Suppressor macrophage treated with lipopolysaccharide for 4 hours (primary cell): ENCODE results near the gene AMOTL1.

Experiments used
- DNase-seq: peaks from one replicate; pipeline ENCODE4 v3.0.0-alpha.2; 2020

The AMOTL1 gene

GRCh38 chr11:94861306-94861845, 93.2 kb downstream of the AMOTL1 start:
- DNase-seq, result no peak

GRCh38 chr11:94862926-94863880, 95.0 kb downstream of the AMOTL1 start:
- no peak for DNase-seq

GRCh38 chr11:94864506-94865045, 96.4 kb downstream of the AMOTL1 start:
- DNase-seq, result no peak

- no peak for DNase-seq
These were observed 98.2 kb downstream of the AMOTL1 start for GRCh38 chr11:94866231-94866822.

GRCh38 chr11:94866936-94867795, 99.0 kb downstream of the AMOTL1 start:
- no peak for DNase-seq

- DNase-seq, result no peak
These were observed 100.3 kb downstream of the AMOTL1 start for GRCh38 chr11:94868468-94868867.

- no peak for DNase-seq
These were observed 101.0 kb downstream of the AMOTL1 start for GRCh38 chr11:94869186-94869585.

- DNase-seq, result no peak
These were observed 102.3 kb downstream of the AMOTL1 start for GRCh38 chr11:94870422-94870821.

- DNase-seq, result no peak
These were observed 103.5 kb downstream of the AMOTL1 start for GRCh38 chr11:94871491-94872185.

- no peak for DNase-seq
These were observed 105.9 kb downstream of the AMOTL1 start for GRCh38 chr11:94873916-94874540.

GRCh38 chr11:94876222-94876621, 108.1 kb downstream of the AMOTL1 start:
- no peak for DNase-seq

GRCh38 chr11:94876645-94877442, 108.7 kb downstream of the AMOTL1 start:
- peak; percentile 87 for DNase-seq

GRCh38 chr11:94877443-94878200, 109.5 kb downstream of the AMOTL1 start:
- DNase-seq, result no peak

GRCh38 chr11:94879006-94879405, 110.8 kb downstream of the AMOTL1 start:
- no peak for DNase-seq

GRCh38 chr11:94880216-94880615, 112.1 kb downstream of the AMOTL1 start:
- no peak for DNase-seq

- no peak for DNase-seq
These were observed 114.8 kb downstream of the AMOTL1 start for GRCh38 chr11:94882931-94883330.

GRCh38 chr11:94883878-94884277, 115.7 kb downstream of the AMOTL1 start:
- no peak for DNase-seq

GRCh38 chr11:94884376-94884775, 116.2 kb downstream of the AMOTL1 start:
- peak; percentile 44 for DNase-seq

GRCh38 chr11:94885133-94885532, 117.0 kb downstream of the AMOTL1 start:
- DNase-seq, result no peak

GRCh38 chr11:94885581-94885980, 117.4 kb downstream of the AMOTL1 start:
- DNase-seq, result no peak
